HepG2 (cell line): ENCODE data around the gene MORN1. TPM values are rescaled to one million over a fixed set of nuclear protein-coding genes. Genes with fewer than 3 reads are reported as not detected.

ENCODE experiments used
- ATF7-NPFF ChIP-seq: sonication (generic); formaldehyde crosslinking; IDR thresholded peaks from 2 replicates; pipeline ENCODE4 v1.8.1; 2023; ENCODE audit warnings: mild to moderate bottlenecking, low read depth, missing genetic modification reagents, moderate library complexity
- CAMTA2 ChIP-seq: sonication (generic); formaldehyde crosslinking; IDR thresholded peaks from 2 replicates; pipeline ENCODE4 v1.4.0; 2020; ENCODE audit warnings: mild to moderate bottlenecking, missing genetic modification reagents, borderline replicate concordance
- CBX5 ChIP-seq: sonication (generic); formaldehyde crosslinking; IDR thresholded peaks from 2 replicates; pipeline ENCODE4 v1.4.0; 2020; ENCODE audit warnings: missing genetic modification reagents, borderline replicate concordance
- CHD4 ChIP-seq: fragments of 200-600 bp; sonication (generic); IDR thresholded peaks from 2 replicates; pipeline ENCODE4 v1.7.0; 2017; ENCODE audit warnings: mild to moderate bottlenecking, low read length, borderline replicate concordance
- CTCF ChIP-seq: sonication (generic); formaldehyde crosslinking; IDR thresholded peaks from 2 replicates; pipeline ENCODE4 v1.5.0; 2020; ENCODE audit warnings: mild to moderate bottlenecking, missing genetic modification reagents, moderate library complexity
- HNRNPLL ChIP-seq: fragments of 200-400 bp; formaldehyde crosslinking; IDR thresholded peaks from 2 replicates; pipeline ENCODE4 v1.6.1; 2017; ENCODE audit warnings: mild to moderate bottlenecking, low read depth, low read length; ENCODE audit not compliant: poor library complexity, severe bottlenecking
- MTA1 ChIP-seq: sonication (generic); formaldehyde crosslinking; IDR thresholded peaks from 2 replicates; pipeline ENCODE4 v1.4.0; 2020; ENCODE audit warnings: missing genetic modification reagents, mild to moderate bottlenecking, borderline replicate concordance
- SAP130 ChIP-seq: IDR thresholded peaks from 2 replicates; pipeline ENCODE4 v1.6.1; 2016; ENCODE audit warnings: low read depth
- SMAD1 ChIP-seq: sonication (generic); formaldehyde crosslinking; IDR thresholded peaks from 2 replicates; pipeline ENCODE4 v1.4.0; 2020; ENCODE audit warnings: missing genetic modification reagents, low read depth, mild to moderate bottlenecking, borderline replicate concordance
- ZBTB40 ChIP-seq, 2 experiments: fragments of 450-650 bp in 1 of 2; sonication (generic) in 1 of 2; formaldehyde crosslinking in 1 of 2; IDR thresholded peaks; 2 replicates each; pipeline versions ENCODE4 v1.6.1 to v1.8.0; 2016 to 2022; ENCODE audit warnings: antibody characterized with exemption in 1 of 2, mild to moderate bottlenecking in 1 of 2, missing genetic modification reagents in 1 of 2
- ZNF501 ChIP-seq: sonication (generic); formaldehyde crosslinking; IDR thresholded peaks from 2 replicates; pipeline ENCODE4 v1.5.1; 2020; ENCODE audit warnings: mild to moderate bottlenecking, moderate library complexity, missing genetic modification reagents
- ZNF746 ChIP-seq: sonication (generic); formaldehyde crosslinking; IDR thresholded peaks from 2 replicates; pipeline ENCODE4 v1.8.0; 2022; ENCODE audit warnings: mild to moderate bottlenecking, missing genetic modification reagents
- ZNF770 ChIP-seq: sonication (generic); formaldehyde crosslinking; IDR thresholded peaks from 2 replicates; pipeline ENCODE4 v1.5.0; 2020; ENCODE audit warnings: mild to moderate bottlenecking, missing genetic modification reagents
- ZNF782 ChIP-seq: sonication (generic); formaldehyde crosslinking; IDR thresholded peaks from 2 replicates; pipeline ENCODE4 v1.4.0; 2020; ENCODE audit warnings: missing genetic modification reagents, mild to moderate bottlenecking, borderline replicate concordance
- polyA plus RNA-seq, 8 experiments: library from polyadenylated mRNA; depleted of rRNA in 3 of 8; stranded (reverse) in 7 of 8; unstranded in 1 of 8; fragments of >200 nt; fragmentation: Illumina TruSeq in 4 of 8; extraction: Trizol in 4 of 8; gene quantifications; 2 replicates each; pipeline versions ENCODE4 v1.2.1 to v1.2.3, GENCODE V29; 2011 to 2016; ENCODE audit warnings: low read depth in 4 of 8, missing spikeins in 1 of 8, mixed read lengths in 1 of 8; ENCODE audit not compliant: insufficient read depth in 1 of 8
- total RNA-seq, 5 experiments: library from RNA; depleted of rRNA; stranded (reverse); fragments of >200 nt; fragmentation: Illumina TruSeq; extraction: Trizol; gene quantifications; 2 replicates each; pipeline ENCODE4 v1.2.3, GENCODE V29; 2016; ENCODE audit warnings: low read depth in 1 of 5

MORN1 gene
- total and polyA plus RNA-seq, 2 of the 13 experiments (the other 11 are each of a cell fraction or from before 2014, with no cell fraction given) = 3.1 to 6.5 TPM

GRCh38 chr1:2315674-2316450, 75.5 kb downstream of the MORN1 start (continued):
- no peak for TF ChIP-seq ZBTB40 (IDR thresholded peaks at IDR 0.05)
- 0 out of 2 replicates have a peak, but pooled peaks have one; percentile 24 for TF ChIP-seq ZBTB40 (CRISPR knock-in tag; IDR thresholded peaks at IDR 0.05)
- TF ChIP-seq SAP130 (CRISPR knock-in tag) = peak; percentile 36; the same call in 1 of the 2 replicates
- no peak for TF ChIP-seq CHD4
- peak; percentile 38; the same call in 1 of the 2 replicates for TF ChIP-seq ZNF501
- peak; percentile 21 for TF ChIP-seq HNRNPLL
- TF ChIP-seq ZNF770 = 0 out of 2 replicates have a peak, but pooled peaks have one; percentile 37
- TF ChIP-seq CBX5 (CRISPR knock-in tag) = no peak
- 0 out of 2 replicates have a peak, but pooled peaks have one; percentile 42 for TF ChIP-seq CAMTA2
- TF ChIP-seq ZNF746 (CRISPR knock-in tag) = peak; percentile 42; the same call in 1 of the 2 replicates
- TF ChIP-seq ATF7-NPFF (CRISPR knock-in tag) = 0 out of 2 replicates have a peak, but pooled peaks have one; percentile 47
- TF ChIP-seq MTA1 (CRISPR knock-in tag) = 0 out of 2 replicates have a peak, but pooled peaks have one; percentile 22
- no peak for TF ChIP-seq ZNF782
- TF ChIP-seq SMAD1 (CRISPR knock-in tag) = 0 out of 2 replicates have a peak, but pooled peaks have one; percentile 24
- TF ChIP-seq CTCF (CRISPR knock-in tag) = peak; percentile 24
